Amniotic stem cell (primary cell): ENCODE data around the gene RPS18.

Experiments
- DNase-seq: peaks from one replicate; lab custom pipeline; 2025; lab: John Stamatoyannopoulos, UW

Gene RPS18

GRCh38 chr6:33314943-33315792 is 43.3 kb downstream of the RPS18 start:
- DNase-seq, result no peak

- no peak for DNase-seq
These were observed 44.1 kb downstream of the RPS18 start for GRCh38 chr6:33315793-33316602.

DNA sequence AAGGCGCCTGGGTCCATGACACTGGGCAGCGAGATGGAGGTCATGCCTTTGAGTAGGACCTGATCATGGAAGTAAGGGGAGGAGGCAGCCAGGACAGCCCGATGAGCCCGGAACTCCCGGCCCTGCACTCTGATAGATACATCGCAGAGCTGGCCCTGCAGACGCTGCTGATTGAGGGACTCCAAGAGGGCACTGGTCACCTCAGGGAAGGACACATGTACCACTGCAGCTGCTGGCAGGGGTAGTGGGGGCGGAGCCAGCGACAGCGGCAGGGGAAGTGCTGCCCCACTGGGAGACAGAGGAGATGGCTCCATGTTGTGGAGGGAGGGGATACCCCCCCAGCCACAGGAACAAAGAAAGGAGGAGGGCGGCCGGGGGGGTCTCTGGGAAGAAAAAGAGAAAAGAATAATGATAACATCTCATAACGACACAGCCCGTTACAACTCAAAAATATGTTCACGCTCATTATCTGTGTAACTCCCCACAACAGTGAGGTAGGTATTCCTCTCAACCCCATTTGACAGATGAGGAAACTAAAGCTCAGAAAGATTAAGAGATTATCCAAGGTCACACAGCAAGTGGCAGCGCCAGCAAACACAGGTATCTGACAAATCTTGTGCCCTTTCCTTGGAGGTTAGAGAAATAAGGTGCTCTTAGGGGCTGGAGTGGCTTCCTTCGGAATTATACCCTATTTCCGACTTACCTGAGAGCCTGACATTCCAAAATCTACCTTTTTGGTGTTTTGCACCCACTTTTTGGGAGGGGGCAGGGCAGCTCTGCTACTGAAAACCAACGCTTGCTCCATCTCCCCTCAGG is 44.9 kb downstream of the RPS18 start:
- DNase-seq, result no peak

DNA sequence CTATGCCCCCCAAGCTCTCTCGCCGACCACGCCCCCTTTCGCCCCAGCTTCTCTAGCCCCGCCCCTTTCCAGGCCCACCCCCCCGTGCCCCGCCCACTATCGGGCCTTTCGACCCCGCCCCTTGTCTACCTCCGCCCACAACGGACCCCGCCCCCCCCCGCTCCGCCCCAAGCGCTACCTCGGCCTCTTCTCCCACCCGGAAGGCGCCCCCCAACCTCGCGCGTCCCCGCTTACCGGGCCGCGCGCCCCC is 45.5 kb downstream of the RPS18 start:
- DNase-seq, result no peak

DNA sequence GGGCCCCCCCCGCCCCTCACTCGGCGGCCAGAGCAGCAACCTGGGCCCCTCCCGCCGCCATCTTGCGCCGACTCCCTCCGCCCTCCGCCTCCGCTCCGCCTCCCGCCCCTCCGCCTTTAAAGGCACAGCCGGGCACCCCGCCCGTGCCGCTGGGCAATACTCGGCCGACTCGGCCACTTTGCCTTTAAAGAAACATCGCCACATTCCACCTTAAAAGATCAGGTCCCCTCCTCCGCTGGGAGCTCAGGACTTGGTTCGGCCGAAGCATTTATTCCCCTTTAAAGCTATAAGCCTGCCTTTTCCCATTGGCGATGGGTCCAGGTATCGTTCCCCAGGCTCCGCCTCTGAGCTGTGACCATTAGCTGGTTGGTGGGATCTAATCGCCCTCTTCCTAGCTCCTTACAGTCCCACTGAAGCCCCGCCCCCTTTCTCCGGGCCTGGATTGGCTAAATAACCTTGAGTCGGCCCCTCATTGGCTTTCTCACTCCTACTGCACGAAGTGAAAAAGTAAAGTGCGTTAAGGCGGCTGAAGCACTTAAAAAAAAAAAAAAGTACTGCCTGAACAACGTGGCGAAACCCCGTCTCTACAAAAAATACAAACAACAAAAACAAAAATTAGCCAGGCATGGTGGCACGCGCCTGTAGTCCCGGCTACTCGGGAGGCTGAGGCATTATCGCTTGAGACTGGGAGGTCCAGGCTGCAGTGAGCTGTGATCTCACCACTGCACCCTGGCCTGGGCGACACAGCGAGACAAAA is 46.0 kb downstream of the RPS18 start, which contains the start of gene ZBTB22:
Gene ZBTB22, minus strand, starts transcription at position 76 of the 757 bp plus-strand sequence. CDS start 828 bp downstream, outside the sequence.
- peak; percentile 99 for DNase-seq

GRCh38 chr6:33318426-33319073 is 46.7 kb downstream of the RPS18 start:
- DNase-seq, result no peak

DNA sequence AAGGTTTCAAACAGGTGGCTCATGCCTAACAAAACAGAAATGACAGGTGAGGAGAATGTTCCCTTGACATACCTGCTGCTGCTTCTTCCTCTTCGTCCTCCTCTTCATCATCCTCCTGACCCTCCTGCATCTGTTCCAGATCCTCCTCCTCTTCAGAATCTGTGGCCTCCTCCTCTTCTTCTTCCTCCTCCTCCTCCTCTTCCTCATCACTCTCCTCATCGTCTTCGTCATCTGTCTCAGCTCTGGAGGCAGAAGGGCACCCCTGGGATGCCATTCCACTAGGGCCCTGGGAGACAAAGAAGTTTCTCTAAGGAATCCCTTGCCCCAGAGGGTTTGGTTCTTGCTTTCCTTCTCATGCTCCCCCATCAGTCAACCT is 48.1 kb downstream of the RPS18 start:
- no peak for DNase-seq

DNA sequence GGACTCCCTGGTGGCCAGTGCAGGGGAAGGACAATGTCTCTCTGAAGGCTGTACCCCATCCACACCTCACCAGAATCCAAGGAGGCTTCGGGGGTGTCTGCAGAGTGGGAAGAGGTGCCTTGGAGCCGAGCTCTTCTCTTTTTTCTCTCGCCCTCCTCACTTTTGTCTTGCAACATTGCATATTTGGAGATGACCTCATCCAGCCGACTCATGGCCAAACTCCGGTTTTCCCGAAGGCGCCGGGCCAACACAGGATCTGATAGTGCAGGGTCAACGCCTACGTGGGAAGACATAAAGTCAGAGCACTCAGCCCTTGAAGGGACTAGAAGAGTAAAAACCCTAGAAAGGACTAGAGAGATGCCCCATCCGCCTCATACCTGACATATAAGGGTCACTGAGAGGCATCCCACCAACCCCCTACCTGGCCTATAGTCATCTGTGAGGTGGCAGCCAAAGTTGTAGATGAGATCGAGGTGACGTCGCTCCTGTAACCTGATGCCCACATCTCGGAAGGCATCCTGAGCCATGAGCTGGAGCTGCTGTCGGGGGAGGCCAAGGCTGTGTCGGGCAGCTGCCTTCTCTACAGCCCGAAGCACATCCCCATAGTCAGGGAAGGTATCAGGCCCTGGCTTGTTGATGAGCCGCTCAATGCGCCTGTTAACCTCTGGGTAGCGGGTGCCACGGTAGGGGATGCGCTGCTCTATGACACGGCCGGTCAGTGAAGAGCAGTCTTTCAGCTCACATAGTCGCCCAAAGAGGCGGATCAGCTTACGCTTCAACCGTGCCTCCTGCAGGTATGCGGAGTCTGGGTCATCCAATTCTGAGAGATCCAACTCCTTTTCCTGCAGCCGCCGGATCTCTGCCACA is 48.7 kb downstream of the RPS18 start:
- DNase-seq, result peak; percentile 76

DNA sequence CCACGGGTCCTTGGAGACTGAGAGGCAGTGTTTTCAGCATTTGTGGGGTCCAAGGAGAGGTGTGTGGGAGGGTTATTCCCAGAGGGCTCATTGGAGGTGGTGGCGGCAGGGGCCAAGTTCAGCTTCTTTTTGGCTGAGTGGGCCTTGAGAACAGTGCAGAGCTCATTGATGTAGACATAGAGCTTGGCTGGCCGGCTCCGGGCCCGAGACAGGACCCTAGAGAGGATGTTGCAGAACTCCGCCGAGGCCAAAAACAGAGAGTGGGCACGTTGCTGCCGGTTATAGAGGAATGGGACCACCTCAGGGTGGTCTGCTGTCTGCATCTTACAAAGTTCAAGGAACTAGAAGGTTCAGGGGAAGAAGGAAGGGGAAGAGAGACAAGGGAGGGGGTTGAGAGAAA is 49.4 kb downstream of the RPS18 start:
- no peak for DNase-seq

GRCh38 chr6:33323623-33323948 is 51.7 kb downstream of the RPS18 start:
- no peak for DNase-seq

GRCh38 chr6:33324125-33324524 is 52.2 kb downstream of the RPS18 start:
- no peak for DNase-seq
